Measurements from ENCODE around the gene HSPB7.
"Not testable (repeated sequence)": the region's sequence is repeated elsewhere in the genome, so short reads cannot be mapped to it uniquely, and the experiment has no call there.

HSPB7 gene

GRCh38 chr1:16048573-16049189 is 30.8 kb upstream of the HSPB7 start:
- DNase-seq, result peak; percentile 44

GRCh38 chr1:16047791-16048475 is 30.1 kb upstream of the HSPB7 start:
- no peak for DNase-seq

GRCh38 chr1:16046842-16047241 is 29.0 kb upstream of the HSPB7 start:
- no peak for DNase-seq

GRCh38 chr1:16043950-16044349 is 26.1 kb upstream of the HSPB7 start:
- no peak for DNase-seq

- no peak for DNase-seq
Measured at GRCh38 chr1:16043521-16043920, 25.7 kb upstream of the HSPB7 start, which contains the start of gene CLCNKB. CLCNKB (plus strand) TSS chr1:16043782; CDS start chr1:16044493, 711 bp downstream.

- DNase-seq, result not testable (repeated sequence)
Measured at GRCh38 chr1:16042654-16043053, 24.8 kb upstream of the HSPB7 start.

- no peak for DNase-seq
Measured at GRCh38 chr1:16042096-16042495, 24.3 kb upstream of the HSPB7 start.

GRCh38 chr1:16041200-16041599 is 23.4 kb upstream of the HSPB7 start:
- DNase-seq, result no peak

- DNase-seq, result not testable (repeated sequence)
Measured at GRCh38 chr1:16039871-16040270, 22.0 kb upstream of the HSPB7 start.

- DNase-seq, result no peak
Measured at GRCh38 chr1:16038620-16038912, 20.7 kb upstream of the HSPB7 start.

GRCh38 chr1:16036461-16036860 is 18.6 kb upstream of the HSPB7 start:
- not testable (repeated sequence) for DNase-seq

GRCh38 chr1:16033103-16033632 is 15.3 kb upstream of the HSPB7 start:
- DNase-seq, result not testable (repeated sequence)

- DNase-seq, result peak; percentile 72
Measured at GRCh38 chr1:16032388-16033102, 14.7 kb upstream of the HSPB7 start.

- DNase-seq, result no peak
Measured at GRCh38 chr1:16031551-16031950, 13.7 kb upstream of the HSPB7 start.

- no peak for DNase-seq
Measured at GRCh38 chr1:16029288-16029687, 11.4 kb upstream of the HSPB7 start.

GRCh38 chr1:16029003-16029268 is 11.1 kb upstream of the HSPB7 start:
- not testable (repeated sequence) for DNase-seq

- no peak for DNase-seq
Measured at GRCh38 chr1:16028237-16029002, 10.6 kb upstream of the HSPB7 start.

GRCh38 chr1:16026723-16027484 is 9.1 kb upstream of the HSPB7 start:
- peak; percentile 19 for DNase-seq

- not testable (repeated sequence) for DNase-seq
Measured at GRCh38 chr1:16026302-16026701, 8.5 kb upstream of the HSPB7 start.

- DNase-seq, result no peak
Measured at GRCh38 chr1:16023050-16023653, 5.3 kb upstream of the HSPB7 start.

GRCh38 chr1:16022393-16022792 is 4.5 kb upstream of the HSPB7 start:
- DNase-seq, result no peak

GRCh38 chr1:16021681-16022080 is 3.8 kb upstream of the HSPB7 start, which contains the start of gene CLCNKA:
CLCNKA (plus strand) TSS chr1:16022036; CDS start chr1:16022620, 584 bp downstream.
- DNase-seq, result no peak
